Keratinocyte (primary cell): ENCODE data around the gene ASB16. TPM values are rescaled to one million over a fixed set of nuclear protein-coding genes. Genes with fewer than 3 reads are reported as not detected.

Experiments used
- DNase-seq: peaks from one replicate; pipeline ENCODE4 v3.0.0-alpha.2; 2011; ENCODE audit warnings: low read depth, missing footprints, low spot score
- FAIRE-seq: peaks from 2 replicates; lab custom pipeline; 2011; peaks lifted over from hg19 to GRCh38; lab: Jason Lieb, UNC
- H2AFZ ChIP-seq: 2 replicates; pipeline ENCODE4 v1.6.0; 2012; ENCODE audit warnings: low read length, control low read depth, inconsistent platforms; ENCODE audit not compliant: control insufficient read depth
- H3K27ac ChIP-seq: 2 replicates; pipeline ENCODE4 v1.5.1; 2011; ENCODE audit warnings: low read length; ENCODE audit not compliant: control insufficient read depth, insufficient read depth
- H3K27me3 ChIP-seq: 3 replicates; pipeline ENCODE4 v1.6.0; 2011; ENCODE audit warnings: low read length; ENCODE audit not compliant: control insufficient read depth, insufficient read depth; ENCODE audit errors: extremely low read depth
- H3K36me3 ChIP-seq, 2 experiments: 2 replicates in 1 of 2; 3 replicates in 1 of 2; pipeline ENCODE4 v1.5.1; 2011; ENCODE audit warnings: low read length in 2 of 2, mild to moderate bottlenecking in 1 of 2; ENCODE audit not compliant: control insufficient read depth in 2 of 2, insufficient read depth in 2 of 2; ENCODE audit errors: extremely low read depth in 1 of 2
- H3K4me1 ChIP-seq: 3 replicates; pipeline ENCODE4 v1.5.1; 2011; ENCODE audit warnings: low read length; ENCODE audit not compliant: control insufficient read depth, insufficient read depth; ENCODE audit errors: extremely low read depth
- H3K4me2 ChIP-seq: 3 replicates; pipeline ENCODE4 v1.6.0; 2011; ENCODE audit warnings: low read depth, low read length; ENCODE audit not compliant: control insufficient read depth, insufficient read depth; ENCODE audit errors: extremely low read depth
- H3K4me3 ChIP-seq, 3 experiments: fragments of 200-600 bp in 1 of 3; sonication (generic) in 1 of 3; 2 replicates in 2 of 3; 3 replicates in 1 of 3; pipeline ENCODE4 v1.5.1; 2011 to 2016; ENCODE audit warnings: low read length in 3 of 3, mild to moderate bottlenecking in 3 of 3, control low read depth in 2 of 3, inconsistent platforms in 1 of 3, low read depth in 1 of 3, mixed read lengths in 1 of 3, mixed run types in 1 of 3, moderate library complexity in 1 of 3; ENCODE audit not compliant: control insufficient read depth in 2 of 3, insufficient read depth in 2 of 3; ENCODE audit errors: extremely low read depth in 1 of 3
- H3K79me2 ChIP-seq: 2 replicates; pipeline ENCODE4 v1.6.0; 2012; ENCODE audit warnings: low read length; ENCODE audit not compliant: control insufficient read depth, insufficient read depth
- H3K9ac ChIP-seq: 3 replicates; pipeline ENCODE4 v1.6.0; 2011; ENCODE audit warnings: low read length; ENCODE audit not compliant: control insufficient read depth, insufficient read depth; ENCODE audit errors: extremely low read depth
- H3K9me1 ChIP-seq: 3 replicates; pipeline ENCODE4 v1.6.0; 2011; ENCODE audit warnings: low read length; ENCODE audit not compliant: control insufficient read depth, insufficient read depth; ENCODE audit errors: extremely low read depth
- H3K9me3 ChIP-seq: 2 replicates; pipeline ENCODE4 v1.5.1; 2012; ENCODE audit warnings: low read depth, low read length; ENCODE audit not compliant: control insufficient read depth
- H4K20me1 ChIP-seq: 3 replicates; pipeline ENCODE4 v1.6.0; 2011; ENCODE audit warnings: low read length; ENCODE audit not compliant: control insufficient read depth, insufficient read depth; ENCODE audit errors: extremely low read depth
- EZH2 ChIP-seq: IDR thresholded peaks from one replicate; pipeline ENCODE4 v1.6.1; 2012; ENCODE audit warnings: inconsistent platforms, mild to moderate bottlenecking, low read length, moderate library complexity
- dilution Hi-C: fragments of 300-500 bp; cut with MboI; formaldehyde crosslinking; loops from one replicate; pipeline ENCODE4 v1.7.0; 2020; ENCODE audit warnings: low sequenced_read_pairs; ENCODE audit not compliant: extremely low pct_ligation_motif_present
- polyA plus RNA-seq, 5 experiments: library from polyadenylated mRNA; depleted of rRNA in 3 of 5; stranded (reverse) in 3 of 5; stranded (forward) in 1 of 5; unstranded in 1 of 5; fragments of >200 nt; gene quantifications; 1 replicate in 1 of 5; 2 replicates in 3 of 5; 3 replicates in 1 of 5; pipeline versions ENCODE4 v1.2.1 to v1.2.3, GENCODE V29; 2011 to 2012; ENCODE audit warnings: missing spikeins in 2 of 5, low read depth in 1 of 5, low replicate concordance in 1 of 5
- TF ChIP-seq, protein P1 (sequence below), 3 experiments: IDR thresholded peaks in 1 of 3; conservative IDR thresholded peaks in 1 of 3; optimal IDR thresholded peaks in 1 of 3; 2 replicates in 2 of 3; 3 replicates in 1 of 3; pipeline versions ENCODE3 to v1.5.1; 2011; ENCODE audit warnings: low read length in 3 of 3, mild to moderate bottlenecking in 3 of 3, moderate library complexity in 2 of 3, control low read depth in 1 of 3, inconsistent platforms in 1 of 3; ENCODE audit not compliant: insufficient read depth in 2 of 3; ENCODE audit errors: extremely low read depth in 1 of 3

Gene ASB16
- polyA plus RNA-seq, 1 donor (not counting 4 experiments of a cell fraction or from before 2014, with no cell fraction given), result not detected

- TF ChIP-seq, protein P1, sequence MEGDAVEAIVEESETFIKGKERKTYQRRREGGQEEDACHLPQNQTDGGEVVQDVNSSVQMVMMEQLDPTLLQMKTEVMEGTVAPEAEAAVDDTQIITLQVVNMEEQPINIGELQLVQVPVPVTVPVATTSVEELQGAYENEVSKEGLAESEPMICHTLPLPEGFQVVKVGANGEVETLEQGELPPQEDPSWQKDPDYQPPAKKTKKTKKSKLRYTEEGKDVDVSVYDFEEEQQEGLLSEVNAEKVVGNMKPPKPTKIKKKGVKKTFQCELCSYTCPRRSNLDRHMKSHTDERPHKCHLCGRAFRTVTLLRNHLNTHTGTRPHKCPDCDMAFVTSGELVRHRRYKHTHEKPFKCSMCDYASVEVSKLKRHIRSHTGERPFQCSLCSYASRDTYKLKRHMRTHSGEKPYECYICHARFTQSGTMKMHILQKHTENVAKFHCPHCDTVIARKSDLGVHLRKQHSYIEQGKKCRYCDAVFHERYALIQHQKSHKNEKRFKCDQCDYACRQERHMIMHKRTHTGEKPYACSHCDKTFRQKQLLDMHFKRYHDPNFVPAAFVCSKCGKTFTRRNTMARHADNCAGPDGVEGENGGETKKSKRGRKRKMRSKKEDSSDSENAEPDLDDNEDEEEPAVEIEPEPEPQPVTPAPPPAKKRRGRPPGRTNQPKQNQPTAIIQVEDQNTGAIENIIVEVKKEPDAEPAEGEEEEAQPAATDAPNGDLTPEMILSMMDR (optimal IDR thresholded peaks at IDR 0.05 in 1 of 3, IDR thresholded peaks at IDR 0.05 in 1 of 3, conservative IDR thresholded peaks at IDR 0.05 in 1 of 3; ENCODE audit: extremely low read depth in 1 of 3, insufficient read depth in 2 of 3, low read length in 3 of 3), result no peak
- Histone ChIP-seq H3K9ac (no peak overlapping the region), H3K9me1 (peaks cover 5% of the 10 kb centered on the region), H3K27me3 (no peaks in the 10 kb centered on the region), H3K79me2 (peaks cover 1% of the 10 kb centered on the region), H3K27ac (no peak overlapping the region), H3K9me3 (no peaks in the 10 kb centered on the region), H3K4me3 (no peak overlapping the region), H3K36me3 (peaks cover 26 to 39% of the 10 kb centered on the region in 2 experiments), H2AFZ (no peak overlapping the region), H3K4me1 (peaks cover 46% of the 10 kb centered on the region), H3K4me2 (no peak overlapping the region), H4K20me1 (peaks cover 2% of the 10 kb centered on the region)
- no peak for FAIRE-seq
- DNase-seq, result no peak
- dilution Hi-C loops, result no loop called here
These were observed 36.3 kb downstream of the ASB16 start for GRCh38 chr17:44206825-44207155.

DNA sequence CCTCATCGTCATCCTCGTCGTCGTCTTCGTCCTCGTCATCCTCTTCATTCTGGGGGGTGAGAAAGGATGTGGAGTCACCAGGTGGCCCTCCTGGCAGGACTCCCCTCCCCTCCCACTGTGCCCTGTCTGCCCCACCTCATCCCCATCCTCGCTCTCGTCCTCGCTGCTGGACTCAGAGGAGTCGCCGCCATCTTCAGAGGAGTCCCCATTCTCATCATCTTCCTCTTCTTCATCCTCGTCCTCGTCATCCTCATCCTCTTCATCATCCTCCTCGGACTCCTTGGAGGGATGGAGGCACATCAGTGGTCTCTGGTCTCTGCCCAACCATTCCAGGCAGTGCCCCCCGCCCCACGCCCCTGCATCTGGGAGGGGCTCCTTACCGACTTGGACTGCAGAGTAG is 36.8 kb downstream of the ASB16 start:
- Histone ChIP-seq H3K79me2 (no peaks in the 10 kb centered on the region), H4K20me1 (peaks cover 2% of the 10 kb centered on the region), H3K4me3 (no peak overlapping the region), H3K9me1 (peaks cover 5% of the 10 kb centered on the region), H3K4me2 (no peak overlapping the region), H3K27me3 (no peaks in the 10 kb centered on the region), H3K27ac (no peak overlapping the region), H3K4me1 (peaks cover 46% of the 10 kb centered on the region), H3K9ac (no peak overlapping the region), H3K9me3 (no peaks in the 10 kb centered on the region), H2AFZ (no peak overlapping the region), H3K36me3 (peaks cover 26 to 40% of the 10 kb centered on the region in 2 experiments)
- dilution Hi-C loops, result no loop called here
- FAIRE-seq (no peak), DNase-seq (no peak)
- TF ChIP-seq EZH2, result no peak
- TF ChIP-seq, protein P1 (optimal IDR thresholded peaks at IDR 0.05 in 1 of 3, IDR thresholded peaks at IDR 0.05 in 1 of 3, conservative IDR thresholded peaks at IDR 0.05 in 1 of 3; ENCODE audit: extremely low read depth in 1 of 3, insufficient read depth in 2 of 3, low read length in 3 of 3), result no peak
